Astrocyte of the cerebellum (primary cell): ENCODE data around the gene TMEM143.

Experiments
- DNase-seq: peaks from one replicate; pipeline ENCODE4 v3.0.0-alpha.2; 2011; ENCODE audit warnings: low read depth
- H3K4me3 ChIP-seq: 2 replicates; pipeline ENCODE4 v1.5.1; 2011; ENCODE audit warnings: mild to moderate bottlenecking, low read depth, low read length, moderate library complexity
- in situ Hi-C: cut with HindIII; loops from 2 replicates; pipeline ENCODE4 v1.10.0; 2017; ENCODE audit warnings: low sequenced_read_pairs
- TF ChIP-seq, protein P1 (sequence below): IDR thresholded peaks from 2 replicates; pipeline ENCODE4 v1.5.1; 2012; ENCODE audit warnings: low read length, low read depth, moderate library complexity, mild to moderate bottlenecking; ENCODE audit errors: missing control alignments

Gene TMEM143

GRCh38 chr19:48363810-48364597, at the start of gene TMEM143, which contains the start of gene SYNGR4:
Gene TMEM143 (minus strand): TSS chr19:48363940. CDS start chr19:48363920, 20 bp downstream.
Gene SYNGR4 (plus strand): TSS chr19:48364367. CDS start chr19:48365843, 1,476 bp downstream.
- DNase-seq, result peak; percentile 98
- H3K4me3 ChIP-seq, result peak within 1 kb of the TSS; percentile 61
- in situ Hi-C loops, result no loop called here
- TF ChIP-seq, protein P1, sequence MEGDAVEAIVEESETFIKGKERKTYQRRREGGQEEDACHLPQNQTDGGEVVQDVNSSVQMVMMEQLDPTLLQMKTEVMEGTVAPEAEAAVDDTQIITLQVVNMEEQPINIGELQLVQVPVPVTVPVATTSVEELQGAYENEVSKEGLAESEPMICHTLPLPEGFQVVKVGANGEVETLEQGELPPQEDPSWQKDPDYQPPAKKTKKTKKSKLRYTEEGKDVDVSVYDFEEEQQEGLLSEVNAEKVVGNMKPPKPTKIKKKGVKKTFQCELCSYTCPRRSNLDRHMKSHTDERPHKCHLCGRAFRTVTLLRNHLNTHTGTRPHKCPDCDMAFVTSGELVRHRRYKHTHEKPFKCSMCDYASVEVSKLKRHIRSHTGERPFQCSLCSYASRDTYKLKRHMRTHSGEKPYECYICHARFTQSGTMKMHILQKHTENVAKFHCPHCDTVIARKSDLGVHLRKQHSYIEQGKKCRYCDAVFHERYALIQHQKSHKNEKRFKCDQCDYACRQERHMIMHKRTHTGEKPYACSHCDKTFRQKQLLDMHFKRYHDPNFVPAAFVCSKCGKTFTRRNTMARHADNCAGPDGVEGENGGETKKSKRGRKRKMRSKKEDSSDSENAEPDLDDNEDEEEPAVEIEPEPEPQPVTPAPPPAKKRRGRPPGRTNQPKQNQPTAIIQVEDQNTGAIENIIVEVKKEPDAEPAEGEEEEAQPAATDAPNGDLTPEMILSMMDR, result no peak

DNA sequence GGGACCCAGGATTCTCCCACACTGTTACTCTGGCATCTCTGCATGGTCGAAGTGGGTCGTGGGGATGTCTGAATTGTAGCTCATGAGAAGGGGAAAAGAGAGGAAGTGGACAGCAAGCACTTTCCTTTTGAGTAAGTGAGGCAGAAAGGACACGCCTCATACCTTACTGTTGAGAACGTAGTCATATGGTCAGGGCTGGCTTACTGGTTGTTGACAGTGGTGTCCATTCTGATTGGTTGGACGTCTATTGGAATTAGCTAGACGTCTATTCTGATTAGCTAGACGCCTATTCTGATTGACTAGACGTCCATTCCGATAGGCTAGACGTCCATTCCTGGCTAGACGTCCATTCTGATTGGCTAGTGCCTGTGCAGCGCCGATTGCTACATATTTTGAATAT, 42.1 kb upstream of the TMEM143 start:
- H3K4me3 ChIP-seq, result no peak overlapping the region
- no peak for DNase-seq
- TF ChIP-seq, protein P1, result no peak
- in situ Hi-C loops, result no loop called here

DNA sequence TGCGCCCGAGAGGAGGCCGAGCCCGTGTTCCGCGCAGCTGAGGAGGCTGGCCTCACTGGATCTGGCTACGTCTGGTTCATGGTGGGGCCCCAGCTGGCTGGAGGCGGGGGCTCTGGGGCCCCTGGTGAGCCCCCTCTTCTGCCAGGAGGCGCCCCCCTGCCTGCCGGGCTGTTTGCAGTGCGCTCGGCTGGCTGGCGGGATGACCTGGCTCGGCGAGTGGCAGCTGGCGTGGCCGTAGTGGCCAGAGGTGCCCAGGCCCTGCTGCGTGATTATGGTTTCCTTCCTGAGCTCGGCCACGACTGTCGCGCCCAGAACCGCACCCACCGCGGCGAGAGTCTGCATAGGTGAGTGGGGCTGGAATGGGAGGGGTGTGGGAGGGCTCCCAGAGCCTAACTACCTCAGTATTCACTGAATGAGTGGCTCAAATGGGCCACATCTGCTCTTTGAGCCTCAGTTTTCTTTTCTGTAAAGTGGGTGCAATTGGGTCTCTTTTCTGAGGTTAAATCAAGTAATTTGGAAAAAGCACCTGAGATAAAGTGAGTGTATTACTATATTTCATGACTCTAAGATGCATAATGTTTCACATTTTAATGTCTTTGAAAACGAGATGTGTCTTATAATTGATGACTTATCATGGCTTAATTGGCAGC, 41.4 kb upstream of the TMEM143 start:
- DNase-seq, result no peak
- in situ Hi-C loops, result no loop called here
- TF ChIP-seq, protein P1, result no peak
- no peak overlapping the region for H3K4me3 ChIP-seq

GRCh38 chr19:48403606-48404005, 39.9 kb upstream of the TMEM143 start:
- no peak for DNase-seq
- TF ChIP-seq, protein P1, result no peak
- H3K4me3 ChIP-seq, result no peak overlapping the region
- in situ Hi-C loops, result no loop called here

DNA sequence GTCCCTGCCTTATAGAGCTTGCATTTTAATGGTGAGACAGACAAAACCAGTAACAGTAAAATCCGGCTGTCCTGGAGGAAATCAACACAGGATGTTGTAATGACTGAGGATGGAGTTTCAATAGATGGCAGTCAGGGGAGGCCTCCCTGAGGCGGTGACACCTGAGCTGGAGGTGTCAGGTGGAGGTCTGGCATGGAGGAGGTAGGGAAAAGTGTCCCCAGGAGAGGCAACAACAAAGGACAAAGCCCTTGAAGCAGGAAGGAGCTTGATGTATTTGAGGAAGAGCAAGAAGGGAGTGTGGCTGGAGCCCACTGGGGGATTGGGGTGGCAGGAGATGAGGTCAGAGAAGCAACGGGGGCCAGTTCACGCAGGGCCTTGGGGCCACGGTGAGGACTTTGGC, 37.5 kb upstream of the TMEM143 start:
- H3K4me3 ChIP-seq, result no peak overlapping the region
- no peak for DNase-seq
- in situ Hi-C loops, result no loop called here
- TF ChIP-seq, protein P1, result no peak

- DNase-seq, result no peak
- in situ Hi-C loops, result no loop called here
- no peak overlapping the region for H3K4me3 ChIP-seq
- TF ChIP-seq, protein P1, result no peak
These were observed 36.4 kb upstream of the TMEM143 start for GRCh38 chr19:48400018-48400742.
